Gastrocnemius medialis (tissue), 4 donors: ENCODE data around the gene APOBEC3C.

ENCODE experiments used
- CTCF ChIP-seq, 5 experiments: fragments of 450-650 bp in 3 of 5; fragments of 200-600 bp in 2 of 5; sonication (generic) in 2 of 5; IDR thresholded peaks in 4 of 5; conservative IDR thresholded peaks in 1 of 5; 1 replicate in 4 of 5; 2 replicates in 1 of 5; pipeline ENCODE4 v1.5.1; 2016 to 2019; ENCODE audit warnings: antibody characterized with exemption in 5 of 5, mild to moderate bottlenecking in 3 of 5, moderate library complexity in 3 of 5
- POLR2A ChIP-seq, 2 donors: fragments of 450-650 bp; IDR thresholded peaks; one replicate each; pipeline ENCODE4 v1.6.1; 2017; ENCODE audit warnings: antibody characterized with exemption in 2 of 2, mild to moderate bottlenecking in 2 of 2, moderate library complexity in 2 of 2

- TF ChIP-seq CTCF (IDR thresholded peaks at IDR 0.05 in 4 of 5, conservative IDR thresholded peaks at IDR 0.05 in 1 of 5) (no peak), POLR2A (IDR thresholded peaks at IDR 0.05) (no peak)
These were observed 27.4 kb upstream of the APOBEC3C start for GRCh38 chr22:38986629-38987028.
